Measurements from ENCODE around the gene MYRIP.
A peak's percentile ranks its signal among the peaks of the same experiment; 100 is the strongest.
"Not testable (repeated sequence)": the region's sequence is repeated elsewhere in the genome, so short reads cannot be mapped to it uniquely, and the experiment has no call there.

The MYRIP gene

GRCh38 chr3:40088527-40089170, 279.2 kb downstream of the MYRIP start:
- DNase-seq, result no peak

DNA sequence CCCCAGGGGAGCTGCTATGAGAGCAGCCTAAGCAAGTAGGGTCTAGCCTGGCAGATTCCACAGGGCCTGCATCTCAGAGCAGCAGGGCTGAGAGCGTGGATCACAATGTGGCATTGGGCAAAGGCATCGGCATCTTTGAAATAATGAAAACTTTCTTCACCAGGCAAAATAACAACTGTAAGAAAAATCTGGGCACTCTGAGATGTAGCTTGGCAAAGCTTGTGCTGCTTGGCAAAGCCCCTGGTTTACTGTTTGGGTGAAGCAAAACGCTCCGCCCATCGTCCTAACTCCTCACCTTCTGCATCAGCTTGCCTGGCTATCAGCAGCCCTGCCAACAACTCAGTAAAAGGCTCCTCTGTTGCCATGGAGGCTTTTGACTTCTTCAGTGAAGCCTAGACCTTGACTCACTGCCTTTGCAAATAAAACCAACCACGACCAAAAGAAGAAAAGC, 287.3 kb downstream of the MYRIP start:
- no peak for DNase-seq

DNA sequence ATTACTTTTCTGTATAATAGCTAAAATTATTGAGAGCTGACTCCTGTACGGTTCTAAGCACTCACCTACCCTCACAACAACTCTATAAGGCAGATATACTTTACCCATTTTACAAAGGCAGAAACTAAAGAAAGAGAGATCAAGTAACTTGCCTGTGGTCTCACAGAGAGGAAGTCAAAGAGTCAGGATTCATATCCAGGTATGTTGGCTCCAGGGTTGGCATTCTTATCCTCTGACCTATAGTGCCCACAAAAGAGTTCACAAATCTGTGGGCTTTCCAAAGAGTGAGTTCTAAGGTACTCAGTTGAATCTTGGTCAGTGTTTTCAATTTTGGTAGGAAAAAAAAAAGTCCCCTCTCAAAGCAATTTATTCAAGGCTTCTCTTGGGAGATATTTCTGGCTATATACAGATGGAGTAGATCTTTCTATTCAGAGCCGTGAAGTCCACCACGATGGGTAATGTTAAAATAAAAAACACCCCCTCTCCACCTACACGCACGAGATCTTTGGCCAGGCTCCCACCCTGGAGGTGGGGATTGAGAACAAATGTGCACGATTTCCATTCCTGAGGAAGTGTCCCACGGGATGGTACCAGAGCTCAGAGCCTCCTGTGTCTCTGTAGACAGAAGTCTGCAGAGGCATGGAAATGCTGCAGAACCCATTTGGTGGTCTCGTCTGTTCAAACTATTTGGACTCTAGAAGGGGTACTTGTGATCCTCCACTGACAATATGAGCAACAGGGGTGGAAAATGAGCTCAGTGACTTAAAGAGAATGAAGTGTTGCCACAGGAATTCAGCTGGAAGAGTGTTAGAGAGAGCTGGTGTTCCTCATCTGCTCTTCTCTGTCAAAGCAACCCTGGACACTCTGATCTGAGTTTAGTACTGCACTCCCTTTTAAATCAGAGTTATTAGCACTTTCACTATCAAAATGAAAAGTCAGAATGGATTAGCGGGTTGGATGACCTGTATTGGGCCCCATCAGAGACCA, 288.0 kb downstream of the MYRIP start:
- DNase-seq, result no peak

DNA sequence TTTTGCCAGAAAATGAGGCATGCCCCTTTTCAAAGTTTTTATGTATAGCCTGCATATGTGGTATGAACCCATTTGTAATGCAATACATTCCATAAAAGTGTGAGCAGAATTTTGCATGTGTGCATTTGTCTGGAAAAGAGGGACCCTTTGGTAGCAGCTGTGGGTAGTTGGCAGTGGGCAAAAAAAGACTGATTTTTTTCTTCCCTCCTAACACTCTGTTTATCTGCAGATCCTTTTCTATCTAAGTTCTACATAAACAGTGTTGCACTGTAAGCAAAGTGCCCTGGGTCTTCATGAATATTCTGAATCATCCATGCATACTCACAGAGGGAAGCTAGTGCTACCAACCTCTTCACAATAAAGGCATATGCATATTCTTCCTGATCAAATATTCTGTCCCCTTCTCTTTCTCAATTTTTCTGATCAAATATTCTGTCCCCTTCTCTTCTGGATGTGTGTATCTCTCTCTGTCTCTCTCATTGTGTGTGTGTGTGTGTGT, 288.9 kb downstream of the MYRIP start:
- no peak for DNase-seq

GRCh38 chr3:40099871-40100270, 290.5 kb downstream of the MYRIP start:
- DNase-seq, result no peak

- no peak for DNase-seq
Observed at GRCh38 chr3:40102182-40102581, 292.8 kb downstream of the MYRIP start.

DNA sequence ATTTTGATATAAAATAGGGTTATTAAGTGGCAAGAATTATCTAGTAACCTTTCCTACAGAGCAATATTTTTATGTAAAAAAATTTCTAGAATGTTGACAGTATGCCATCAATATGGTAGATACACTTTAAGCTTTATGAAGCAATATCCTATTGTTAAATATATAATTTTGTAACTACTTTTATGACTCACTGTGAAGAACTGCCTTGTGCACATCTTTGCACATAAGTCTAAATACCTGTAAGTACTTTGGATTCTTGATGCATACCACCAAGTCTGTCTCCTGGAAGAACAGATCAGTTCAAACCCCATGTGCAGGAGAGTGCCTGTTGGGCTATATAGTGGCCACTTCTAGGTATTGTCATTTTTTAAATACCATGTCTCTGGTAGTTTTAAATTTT, 294.4 kb downstream of the MYRIP start:
- DNase-seq, result no peak

GRCh38 chr3:40104441-40104840, 295.0 kb downstream of the MYRIP start:
- no peak for DNase-seq

DNA sequence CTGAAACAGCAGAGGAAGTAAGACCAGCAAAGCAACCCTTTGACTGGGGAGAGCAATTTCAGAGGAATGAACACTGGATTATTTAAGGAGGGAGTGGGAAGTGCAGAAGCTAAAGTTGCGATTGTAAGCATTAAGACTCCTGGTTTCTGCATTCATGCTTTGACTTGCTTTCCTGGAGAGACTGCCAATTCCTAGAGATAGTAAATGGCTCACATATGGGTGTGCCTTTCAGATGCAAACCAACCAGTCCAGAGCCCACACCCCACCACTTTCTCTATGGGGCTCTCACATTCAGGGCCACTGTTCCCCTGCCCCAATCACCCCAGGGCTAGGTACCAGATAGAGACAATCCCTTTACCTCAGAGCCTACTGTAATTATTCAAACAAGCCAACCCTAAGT, 299.2 kb downstream of the MYRIP start:
- no peak for DNase-seq

DNA sequence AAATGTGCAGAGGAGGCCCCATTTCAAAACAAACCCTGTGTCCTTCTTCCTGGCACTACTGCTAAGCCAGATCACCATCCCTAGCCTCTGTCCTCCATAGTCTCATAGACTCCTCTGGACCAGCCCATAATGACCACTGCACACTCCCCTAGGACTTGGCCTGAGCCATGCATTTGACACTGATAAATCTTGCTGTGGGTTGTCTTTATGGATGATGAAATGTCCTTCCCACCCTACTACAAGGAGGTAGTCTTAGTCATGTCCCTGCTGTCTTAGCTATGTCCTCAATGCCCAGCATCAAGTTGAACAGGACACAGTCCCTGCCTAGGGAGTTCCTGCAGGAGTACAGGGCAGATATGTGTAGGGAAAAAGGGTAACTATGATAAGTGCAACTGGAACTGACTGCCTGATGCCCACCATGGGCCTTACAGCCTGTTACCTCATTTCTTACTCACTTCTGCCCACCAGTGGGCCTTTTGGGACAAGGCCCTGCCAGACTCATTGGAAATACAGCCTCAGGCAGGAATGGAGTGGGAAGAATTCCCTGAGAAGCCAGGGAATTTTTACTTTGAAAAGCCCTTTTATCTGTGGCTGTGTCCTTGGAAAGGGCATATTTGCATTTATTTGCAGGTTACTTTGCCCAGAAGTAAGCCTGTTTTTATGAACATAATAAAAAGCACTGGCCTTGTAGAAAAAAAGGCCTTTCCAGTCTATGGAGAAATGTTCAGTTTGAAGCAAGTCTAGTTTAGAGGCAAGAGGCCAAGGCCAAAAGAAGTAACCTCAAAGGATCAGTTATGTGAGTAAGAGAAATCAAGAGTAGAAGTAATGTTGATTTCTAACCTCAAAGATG, 300.5 kb downstream of the MYRIP start:
- DNase-seq, result no peak

DNA sequence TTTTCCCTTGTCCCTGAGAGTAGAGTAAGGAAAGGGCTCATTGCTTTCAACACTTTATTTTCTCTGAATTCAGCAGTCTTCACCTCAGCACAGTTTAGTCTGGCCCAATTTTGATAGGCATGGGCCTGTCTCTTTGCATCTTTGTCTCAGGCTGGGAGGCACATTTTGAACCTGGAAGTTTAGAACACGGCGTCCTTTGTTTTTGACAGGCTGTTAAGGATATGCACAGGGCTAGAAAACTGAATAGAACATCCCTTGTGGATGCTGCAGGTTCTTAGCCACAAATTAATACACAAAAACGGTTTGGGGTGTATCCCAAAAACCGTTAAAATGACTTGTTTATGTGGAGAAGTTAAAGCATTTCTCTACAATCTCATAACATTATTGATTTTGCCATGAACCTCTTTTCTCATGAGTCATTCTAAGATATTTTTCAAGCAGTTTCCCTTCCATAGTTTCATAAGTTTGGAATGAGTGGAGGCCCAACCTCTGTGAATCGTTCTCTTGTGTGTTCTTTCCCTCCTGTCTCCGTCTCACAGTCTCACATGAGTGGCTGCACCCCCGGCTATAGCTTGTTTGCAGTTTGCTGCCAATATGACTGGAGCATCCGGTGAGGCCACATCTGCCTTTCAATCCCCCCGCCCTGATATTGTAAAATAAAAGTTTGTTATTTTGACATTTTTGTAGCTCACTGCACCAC, 307.2 kb downstream of the MYRIP start:
- no peak for DNase-seq

- DNase-seq, result no peak
Observed at GRCh38 chr3:40118091-40118490, 308.7 kb downstream of the MYRIP start.

- DNase-seq, result no peak
Observed at GRCh38 chr3:40120067-40120692, 310.8 kb downstream of the MYRIP start.

GRCh38 chr3:40120806-40121205, 311.4 kb downstream of the MYRIP start:
- DNase-seq, result no peak

- no peak for DNase-seq
Observed at GRCh38 chr3:40124918-40125317, 315.5 kb downstream of the MYRIP start.

DNA sequence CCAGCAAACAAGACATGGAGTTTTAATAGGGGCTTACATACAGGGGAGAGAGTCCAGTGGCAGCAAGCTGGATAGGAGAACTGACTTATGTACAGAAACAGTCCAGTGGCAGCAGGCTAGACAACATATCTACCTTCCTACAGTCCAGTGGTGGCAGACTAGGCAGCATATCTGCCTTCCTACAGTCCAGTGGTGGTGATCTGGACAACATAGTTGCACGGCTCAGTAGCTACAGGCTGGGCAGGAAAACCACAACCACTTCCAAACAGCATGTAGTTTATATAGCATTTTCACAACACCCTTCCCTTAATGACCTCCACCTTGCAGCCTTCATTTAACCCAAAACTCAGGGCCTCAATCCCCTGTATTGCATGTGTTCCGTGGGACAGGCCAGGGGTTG, 318.8 kb downstream of the MYRIP start:
- DNase-seq, result peak; percentile 4

DNA sequence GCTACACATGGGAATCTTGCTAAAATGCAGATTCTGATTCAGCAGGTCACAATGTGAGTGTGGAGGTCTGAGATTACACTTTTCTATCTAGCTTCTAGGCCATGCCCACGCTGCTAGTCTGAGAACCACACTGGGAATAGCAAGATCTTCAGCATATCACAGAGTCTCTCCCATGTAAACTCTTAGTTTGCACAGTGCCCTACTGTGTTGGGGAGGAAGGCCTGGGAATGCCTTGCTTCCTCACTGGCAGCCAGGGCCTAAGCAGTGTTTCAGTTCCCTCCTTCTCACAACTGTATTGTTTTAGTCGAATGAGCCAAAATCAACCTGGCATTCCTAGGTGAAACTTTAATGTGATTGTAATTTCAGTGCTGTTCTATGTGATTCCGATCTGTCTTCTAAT, 320.1 kb downstream of the MYRIP start:
- DNase-seq, result no peak

DNA sequence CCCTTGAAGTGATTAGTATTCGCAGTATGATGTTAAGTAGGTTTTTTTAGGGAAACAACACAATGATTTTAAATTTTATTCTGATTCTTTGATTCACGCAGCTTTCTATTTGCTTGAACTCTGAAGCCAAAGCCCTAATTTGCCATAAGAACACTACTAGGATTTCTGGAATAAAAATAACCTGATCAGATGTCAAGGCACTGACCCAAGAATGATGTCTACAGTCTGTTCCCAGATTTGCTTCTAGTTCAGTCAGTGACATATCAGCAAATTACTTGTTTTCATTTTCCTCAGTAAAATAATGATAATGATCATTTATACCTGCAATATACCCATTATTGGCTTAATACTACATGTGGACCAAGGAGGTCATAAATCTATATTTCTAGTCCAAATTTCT, 320.6 kb downstream of the MYRIP start:
- DNase-seq, result no peak

DNA sequence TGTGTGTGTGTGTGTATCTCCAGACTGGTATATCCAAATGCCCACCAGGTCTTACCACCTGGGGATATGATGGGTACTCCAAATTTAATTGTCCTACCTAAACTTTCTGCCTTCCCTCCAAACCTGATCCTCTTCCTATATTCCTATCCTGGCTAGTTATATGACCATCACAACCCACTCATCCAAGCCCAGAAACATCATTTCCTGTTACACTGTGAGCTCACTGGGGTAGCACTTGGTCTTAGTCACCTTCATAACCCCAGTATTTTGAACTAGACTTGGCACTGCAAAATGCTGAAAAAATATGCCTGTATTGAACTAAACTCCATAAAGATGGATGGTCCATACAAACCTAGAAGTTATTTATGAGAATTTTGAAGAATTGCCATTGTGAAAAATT, 321.3 kb downstream of the MYRIP start:
- DNase-seq, result no peak

DNA sequence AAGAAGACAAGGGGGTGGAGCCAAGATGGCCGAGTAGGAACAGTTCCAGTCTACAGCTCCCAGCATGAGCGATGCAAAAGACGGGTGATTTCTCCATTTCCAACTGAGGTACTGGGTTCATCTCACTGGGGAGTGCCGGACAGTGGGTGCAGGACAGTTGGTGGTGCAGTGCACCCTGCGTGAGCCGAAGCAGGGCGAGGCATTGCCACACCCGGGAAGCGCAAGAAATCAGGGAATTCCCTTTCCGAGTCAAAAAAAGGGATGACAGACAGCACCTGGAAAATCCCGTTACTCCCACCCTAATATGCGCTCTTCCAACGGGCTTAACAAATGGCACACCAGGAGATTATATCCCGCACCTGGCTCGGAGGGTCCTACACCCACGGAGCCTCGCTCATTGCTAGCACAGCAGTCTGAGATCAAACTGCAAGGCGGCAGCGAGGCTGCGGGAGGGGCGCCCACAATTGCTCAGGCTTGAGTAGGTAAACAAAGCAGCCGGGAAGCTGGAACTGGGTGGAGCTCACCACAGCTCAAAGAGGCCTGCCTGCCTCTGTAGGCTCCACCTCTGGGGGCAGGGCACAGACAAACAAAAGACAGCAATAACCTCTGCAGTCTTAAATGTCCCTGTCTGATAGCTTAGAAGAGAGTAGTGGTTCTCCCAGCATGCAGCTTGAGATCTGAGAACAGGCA, 324.6 kb downstream of the MYRIP start:
- not testable (repeated sequence) for DNase-seq

- no peak for DNase-seq
Observed at GRCh38 chr3:40137591-40138295, 328.3 kb downstream of the MYRIP start.

Data from hematopoietic multipotent progenitor cell treated with erythropoietin and hydrocortisone succinate and interleukin-3 and kit ligand, for 8 days (in vitro differentiated cells).